H1 (cell line): ENCODE data around the gene RRN3. TPM values are rescaled to one million over a fixed set of nuclear protein-coding genes. Genes with fewer than 3 reads are reported as not detected.
A peak's percentile ranks its signal among the peaks of the same experiment; 100 is the strongest.

Source experiments
- CTCF ChIA-PET: fragments of 300-600 bp; sonication (Branson Sonifier 250); formaldehyde crosslinking; loops from one replicate; lab custom pipeline; 2021; ENCODE audit not compliant: partially characterized antibody; lab: Charles Lee
- POLR2A ChIA-PET: fragments of 300-600 bp; sonication (Branson Sonifier 250); formaldehyde crosslinking; loops from one replicate; lab custom pipeline; 2021; ENCODE audit warnings: inconsistent platforms; ENCODE audit not compliant: partially characterized antibody; lab: Charles Lee
- DNase-seq, 2 experiments: peaks; one replicate each; pipeline versions ENCODE4 v3.0.0 to v3.0.0-alpha.2; 2010 to 2022; ENCODE audit warnings: low spot score in 2 of 2, low read depth in 1 of 2, mixed read lengths in 1 of 2
- FAIRE-seq: peaks from 2 replicates; lab custom pipeline; 2011; peaks lifted over from hg19 to GRCh38; lab: Jason Lieb, UNC
- H2AFZ ChIP-seq: 2 replicates; pipeline ENCODE4 v1.8.1; 2012; ENCODE audit warnings: low read length, inconsistent platforms
- H2AK5ac ChIP-seq: 2 replicates; pipeline ENCODE4 v1.6.1; 2013; ENCODE audit warnings: low read depth, low read length
- H2BK120ac ChIP-seq: replicated peaks from 2 replicates; pipeline ENCODE3; 2013; ENCODE audit warnings: low read depth, low read length, inconsistent platforms
- H2BK12ac ChIP-seq: 2 replicates; pipeline ENCODE4 v1.6.1; 2013; ENCODE audit warnings: low read depth, low read length
- H2BK15ac ChIP-seq: 2 replicates; pipeline ENCODE4 v1.6.1; 2013; ENCODE audit warnings: low read length
- H2BK20ac ChIP-seq: 2 replicates; pipeline ENCODE4 v1.6.1; 2013; ENCODE audit warnings: low read length
- H2BK5ac ChIP-seq: 2 replicates; pipeline ENCODE4 v1.6.1; 2013; ENCODE audit warnings: low read depth, low read length
- H3K14ac ChIP-seq: 2 replicates; pipeline ENCODE4 v1.6.1; 2013; ENCODE audit warnings: inconsistent platforms; ENCODE audit not compliant: insufficient read length
- H3K18ac ChIP-seq: 2 replicates; pipeline ENCODE4 v1.6.1; 2013; ENCODE audit warnings: low read length; ENCODE audit errors: extremely low read depth
- H3K23ac ChIP-seq: 2 replicates; pipeline ENCODE4 v1.6.1; 2013; ENCODE audit warnings: inconsistent platforms; ENCODE audit not compliant: insufficient read length
- H3K23me2 ChIP-seq: 2 replicates; pipeline ENCODE4 v1.6.1; 2013; ENCODE audit warnings: low read depth, low read length
- H3K27ac ChIP-seq: 2 replicates; pipeline ENCODE4 v1.6.1; 2011; ENCODE audit warnings: low read depth, low read length, inconsistent platforms
- H3K27me3 ChIP-seq, 4 experiments: replicated peaks in 1 of 4; 1 replicate in 1 of 4; 2 replicates in 3 of 4; pipeline versions ENCODE4 v1.6.1 to v1.8.1; 2011 to 2013; ENCODE audit warnings: low read length in 3 of 4, mild to moderate bottlenecking in 3 of 4, inconsistent platforms in 2 of 4, mixed read lengths in 2 of 4, moderate library complexity in 1 of 4; ENCODE audit not compliant: control insufficient read depth in 3 of 4, insufficient read depth in 3 of 4; ENCODE audit errors: extremely low read depth in 1 of 4
- H3K36me3 ChIP-seq, 4 experiments: 2 replicates each; pipeline versions ENCODE4 v1.6.1 to v1.8.1; 2011 to 2013; ENCODE audit warnings: mild to moderate bottlenecking in 4 of 4, low read length in 3 of 4, moderate library complexity in 2 of 4, control low read depth in 1 of 4, inconsistent platforms in 1 of 4; ENCODE audit not compliant: insufficient read depth in 4 of 4, control insufficient read depth in 2 of 4
- H3K4ac ChIP-seq: replicated peaks from 2 replicates; pipeline ENCODE3; 2013; ENCODE audit warnings: low read length, low read depth, mixed read lengths, inconsistent platforms; ENCODE audit not compliant: insufficient read length
- H3K4me1 ChIP-seq, 4 experiments: replicated peaks in 1 of 4; 1 replicate in 1 of 4; 2 replicates in 3 of 4; pipeline versions ENCODE4 v1.6.1 to v1.8.1; 2011 to 2013; ENCODE audit warnings: low read length in 3 of 4, inconsistent platforms in 2 of 4, mixed read lengths in 1 of 4; ENCODE audit not compliant: insufficient read depth in 4 of 4, control insufficient read depth in 3 of 4
- H3K4me2 ChIP-seq, 2 experiments: 2 replicates each; pipeline versions ENCODE4 v1.6.1 to v1.8.1; 2011 to 2013; ENCODE audit warnings: low read depth in 2 of 2, low read length in 2 of 2, control low read depth in 1 of 2, inconsistent platforms in 1 of 2, mild to moderate bottlenecking in 1 of 2; ENCODE audit not compliant: insufficient read depth in 1 of 2
- H3K4me3 ChIP-seq, 4 experiments: fragments of 200-600, 300-600 bp in 1 of 4; sonication (generic), shearing (Covaris generic), sonication (Bioruptor Twin) in 1 of 4; 2 replicates each; pipeline versions ENCODE4 v1.5.1 to v1.8.1; 2011 to 2016; ENCODE audit warnings: low read length in 4 of 4, low read depth in 3 of 4, control low read depth in 2 of 4, inconsistent platforms in 2 of 4, mild to moderate bottlenecking in 2 of 4, mixed read lengths in 1 of 4, moderate library complexity in 1 of 4; ENCODE audit not compliant: insufficient read depth in 2 of 4; ENCODE audit errors: extremely low read depth in 1 of 4
- H3K56ac ChIP-seq: replicated peaks from 2 replicates; pipeline ENCODE3; 2013; ENCODE audit warnings: low read depth, mild to moderate bottlenecking, mixed read lengths, low read length, inconsistent platforms; ENCODE audit not compliant: insufficient read length
- H3K79me1 ChIP-seq: 2 replicates; pipeline ENCODE4 v1.6.1; 2013; ENCODE audit warnings: low read depth, low read length, control low read depth
- H3K79me2 ChIP-seq, 2 experiments: 2 replicates each; pipeline versions ENCODE4 v1.6.1 to v1.8.1; 2012 to 2013; ENCODE audit warnings: low read length in 2 of 2, mild to moderate bottlenecking in 2 of 2, inconsistent platforms in 1 of 2; ENCODE audit not compliant: insufficient read depth in 2 of 2, control insufficient read depth in 1 of 2
- H3K9ac ChIP-seq, 4 experiments: replicated peaks in 1 of 4; 1 replicate in 1 of 4; 2 replicates in 3 of 4; pipeline versions ENCODE4 v1.6.1 to v1.8.1; 2011 to 2013; ENCODE audit warnings: low read depth in 3 of 4, low read length in 3 of 4, control low read depth in 2 of 4, mild to moderate bottlenecking in 2 of 4, moderate library complexity in 2 of 4, inconsistent platforms in 1 of 4; ENCODE audit errors: extremely low read depth in 1 of 4
- H3K9me3 ChIP-seq, 2 experiments: 2 replicates each; pipeline versions ENCODE4 v1.6.1 to v1.8.1; 2012 to 2013; ENCODE audit warnings: mild to moderate bottlenecking in 2 of 2, moderate library complexity in 2 of 2, control low read depth in 1 of 2, inconsistent platforms in 1 of 2, low read depth in 1 of 2, low read length in 1 of 2, mixed read lengths in 1 of 2; ENCODE audit not compliant: insufficient read depth in 2 of 2
- H4K20me1 ChIP-seq, 2 experiments: replicated peaks in 1 of 2; 2 replicates each; pipeline versions ENCODE3 to v1.8.1; 2011 to 2013; ENCODE audit warnings: inconsistent platforms in 2 of 2, low read length in 2 of 2, mild to moderate bottlenecking in 1 of 2; ENCODE audit not compliant: insufficient read depth in 2 of 2, control insufficient read depth in 1 of 2
- H4K5ac ChIP-seq: 2 replicates; pipeline ENCODE4 v1.6.1; 2013; ENCODE audit warnings: low read length, low read depth, mixed read lengths, inconsistent platforms; ENCODE audit not compliant: insufficient read length
- H4K8ac ChIP-seq: 2 replicates; pipeline ENCODE4 v1.8.0; 2013; ENCODE audit warnings: mild to moderate bottlenecking, moderate library complexity, low read length, inconsistent platforms; ENCODE audit not compliant: insufficient read depth; ENCODE audit errors: extremely low read depth
- H4K91ac ChIP-seq: replicated peaks from 2 replicates; pipeline ENCODE3; 2013; ENCODE audit warnings: low read length, mixed read lengths, inconsistent platforms; ENCODE audit not compliant: insufficient read length
- CHD1 ChIP-seq: IDR thresholded peaks from 2 replicates; pipeline ENCODE4 v1.6.1; 2012; ENCODE audit warnings: low read depth, low read length, improper control_type of control experiment
- KDM1A ChIP-seq: fragments of 200-600, 300-600 bp; sonication (generic); IDR thresholded peaks from 2 replicates; pipeline ENCODE4 v1.7.1; 2016; ENCODE audit warnings: mild to moderate bottlenecking, low read length, borderline replicate concordance
- SP2 ChIP-seq: IDR thresholded peaks from 2 replicates; pipeline ENCODE4 v1.6.1; 2012; ENCODE audit warnings: mild to moderate bottlenecking, low read length, inconsistent platforms
- SRF ChIP-seq: IDR thresholded peaks from 2 replicates; pipeline ENCODE4 v1.6.1; 2011; ENCODE audit warnings: mild to moderate bottlenecking, low read depth, low read length, moderate library complexity
- WGBS, 2 experiments: shearing (Covaris generic) in 1 of 2; methylation state at CpG; one replicate each; pipeline versions ENCODE4 v1.1.6 to v1.1.7; 2013 to 2015; ENCODE audit warnings: low lambda C conversion rate in 2 of 2, mixed read lengths in 2 of 2, inconsistent platforms in 1 of 2, low coverage in 1 of 2, missing lambda C conversion rate in 1 of 2; ENCODE audit not compliant: insufficient replicate concordance in 2 of 2, insufficient coverage in 1 of 2, insufficient read length in 1 of 2; ENCODE audit errors: extremely low coverage in 1 of 2, missing lambda C conversion rate in 1 of 2; 5-methylcytosine and 5-hydroxymethylcytosine counted together
- polyA plus RNA-seq, 7 experiments: library from polyadenylated mRNA; depleted of rRNA in 3 of 7; stranded (reverse) in 5 of 7; unstranded in 2 of 7; fragments of >200 nt in 5 of 7; fragments of 200-250 nt in 2 of 7; gene quantifications; 1 replicate in 5 of 7; 2 replicates in 1 of 7; 4 replicates in 1 of 7; pipeline versions ENCODE4 v1.2.1 to v1.2.3, GENCODE V29; 2011 to 2013; ENCODE audit warnings: missing spikeins in 2 of 7, mixed read lengths in 2 of 7
- total RNA-seq: library from RNA; stranded (reverse); fragmentation: NEBNext Ultra II Directional; extraction: Animal tissue kit (Norgen Biotek cat#: 25700); gene quantifications from 2 replicates; pipeline ENCODE4 v1.2.1, GENCODE V29; 2021

The RRN3 gene
- total and polyA plus RNA-seq, 2 of the 8 experiments (the other 6 are each of a cell fraction or from before 2014, with no cell fraction given): 15.1 to 26.0 TPM

GRCh38 chr16:15054357-15055140, 39.5 kb downstream of the RRN3 start:
- peak overlapping the region; percentile 63 to 94 (median 83) for H3K4me3 ChIP-seq
- CTCF ChIA-PET: no interaction called here
- peaks cover 0 to 2% (median 0%) of the 10 kb centered on the region in 4 experiments; a peak in 2 of 7 replicates for H3K4me1 ChIP-seq
- peaks cover 0 to 22% of the 10 kb centered on the region in 2 experiments; a peak in 3 of 4 replicates for H3K79me2 ChIP-seq
- H4K91ac ChIP-seq: no peak overlapping the region
- no peak overlapping the region for H4K5ac ChIP-seq
- H3K23ac ChIP-seq: no peak overlapping the region
- H2BK120ac ChIP-seq: no peak overlapping the region
- H2AK5ac ChIP-seq: no peak overlapping the region
- WGBS, 2 experiments: 91% methylated on average over 19 of the region's 19 CpGs; no CpG with 5 or more reads in 1 of the 2 experiments
- no peak overlapping the region for H3K9ac ChIP-seq
- H3K9me3 ChIP-seq: no peaks in the 10 kb centered on the region
- peak overlapping the region; percentile 66 to 78 for H3K4me2 ChIP-seq
- no peak overlapping the region for H3K18ac ChIP-seq
- no peak overlapping the region for H3K14ac ChIP-seq
- no peak overlapping the region for H2BK12ac ChIP-seq
- TF ChIP-seq SRF (no peak), CHD1 (no peak), KDM1A (no peak), SP2 (no peak)
- no peak overlapping the region for H2AFZ ChIP-seq
- no peak overlapping the region for H2BK20ac ChIP-seq
- POLR2A ChIA-PET: interaction anchor here (1.2 kb wide), 1 partner anchor 14 kb away, joined by 3 read pairs; no protein-coding TSS in a partner anchor
- H2BK5ac ChIP-seq: no peak overlapping the region
- H3K27me3 ChIP-seq: no peaks in the 10 kb centered on the region; a peak in 1 of 7 replicates
- no peak overlapping the region for H2BK15ac ChIP-seq
- H4K8ac ChIP-seq: no peak overlapping the region
- no peak overlapping the region for H3K4ac ChIP-seq
- peaks cover 0 to 10% (median 5%) of the 10 kb centered on the region in 4 experiments for H3K36me3 ChIP-seq
- peaks cover 0 to 5% of the 10 kb centered on the region in 2 experiments for H4K20me1 ChIP-seq
- H3K79me1 ChIP-seq: 0 out of 2 replicates have a peak, but pooled peaks cover 7% of the 10 kb centered on the region
- DNase-seq: no peak
- H3K56ac ChIP-seq: no peak overlapping the region
- no peak for FAIRE-seq
- H3K27ac ChIP-seq: no peak overlapping the region
- no peaks in the 10 kb centered on the region; the same call in 1 of the 2 replicates for H3K23me2 ChIP-seq
